Stimulated activated CD8-positive, alpha-beta memory T cell treated with anti-CD3 and anti-CD28 coated beads, Interleukin-2, amount 100 ng/mL, for 48 hours (primary cell): ENCODE results near the gene GRK7.
"Not testable (repeated sequence)": the region's sequence is repeated elsewhere in the genome, so short reads cannot be mapped to it uniquely, and the experiment has no call there.

Source experiments
- DNase-seq, 2 donors: peaks; one replicate each; pipeline ENCODE4 v3.0.0-alpha.2; 2020; ENCODE audit warnings: low read depth in 2 of 2

GRK7 gene

DNA sequence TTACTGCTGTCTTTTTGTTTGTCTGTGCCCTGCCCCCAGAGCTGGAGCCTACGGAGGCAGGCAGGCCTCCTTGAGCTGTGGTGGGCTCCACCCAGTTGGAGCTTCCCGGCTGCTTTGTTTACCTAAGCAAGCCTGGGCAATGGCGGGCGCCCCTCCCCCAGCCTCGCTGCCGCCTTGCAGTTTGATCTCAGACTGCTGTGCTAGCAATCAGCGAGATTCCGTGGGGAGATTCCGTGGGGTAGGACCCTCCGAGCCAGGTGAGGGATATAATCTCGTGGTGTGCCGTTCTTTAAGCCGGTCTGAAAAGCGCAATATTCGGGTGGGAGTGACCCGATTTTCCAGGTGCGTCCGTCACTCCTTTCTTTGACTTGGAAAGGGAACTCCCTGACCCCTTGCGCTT lies 656 bp upstream of the GRK7 start:
- DNase-seq: not testable (repeated sequence)

DNA sequence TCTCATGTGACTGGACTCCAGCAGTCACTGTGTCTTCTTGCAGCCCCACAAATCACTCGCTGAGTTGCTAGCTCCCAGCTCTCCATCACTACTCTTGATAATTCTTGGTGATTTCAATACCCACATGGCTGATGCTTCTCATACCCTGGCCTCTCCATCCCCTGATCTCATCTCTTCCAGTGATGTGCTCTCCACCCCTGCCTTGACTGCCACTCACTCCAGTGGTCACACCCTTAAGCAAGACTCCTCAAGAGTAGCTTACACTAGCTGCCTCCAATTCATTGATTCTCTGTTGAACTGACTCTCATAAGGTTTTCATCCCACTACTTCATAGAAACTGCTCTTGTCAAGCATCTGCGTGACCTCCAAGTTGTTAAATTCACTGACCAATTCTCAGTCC lies 837 bp downstream of the GRK7 start:
- no peak for DNase-seq

DNA sequence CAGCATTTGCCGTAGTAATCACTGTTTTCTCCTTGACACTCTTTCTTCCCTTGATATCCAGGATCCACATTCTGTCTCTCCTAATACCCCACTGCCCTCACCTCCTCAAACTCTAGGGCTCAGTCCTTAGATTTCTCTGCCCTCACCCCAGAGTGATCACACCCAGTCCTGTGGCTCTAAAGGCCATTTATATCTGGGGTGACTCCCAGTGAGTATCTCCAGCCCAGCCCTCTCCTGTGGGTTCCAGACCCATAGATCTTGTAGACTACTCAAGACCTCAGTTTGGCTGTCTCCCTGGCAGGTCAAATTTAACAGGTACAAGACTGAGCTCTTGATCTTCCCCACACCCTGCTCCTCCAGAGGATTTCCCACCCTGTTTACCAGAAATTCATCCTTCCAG lies 1.3 kb downstream of the GRK7 start:
- no peak for DNase-seq

GRCh38 chr3:141764986-141765385 lies 1.8 kb downstream of the GRK7 start:
- no peak for DNase-seq

GRCh38 chr3:141767066-141767465 lies 3.9 kb downstream of the GRK7 start:
- no peak for DNase-seq

- no peak for DNase-seq
Observed at GRCh38 chr3:141769221-141769894, 6.2 kb downstream of the GRK7 start.

DNA sequence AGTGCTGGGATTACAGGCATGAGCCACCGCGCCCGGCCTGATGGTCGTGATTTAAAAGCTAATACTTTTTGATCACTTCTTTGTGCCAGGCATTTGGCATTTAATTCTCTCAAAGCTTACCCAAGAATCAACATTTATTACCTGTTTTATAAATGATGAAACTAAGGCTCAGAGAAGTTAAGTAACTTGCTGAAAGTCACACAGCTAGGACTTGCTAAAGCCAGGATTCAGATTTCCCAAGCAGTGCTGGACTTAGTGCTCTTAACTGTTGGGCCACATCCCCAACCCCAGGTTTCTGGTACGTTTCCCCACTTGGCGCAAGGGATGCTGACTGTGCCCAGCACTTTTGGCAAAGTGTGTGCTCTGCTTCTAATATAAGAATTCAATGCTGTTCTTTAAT lies 10.5 kb downstream of the GRK7 start:
- no peak for DNase-seq

- DNase-seq: no peak
Observed at GRCh38 chr3:141776376-141776775, 13.2 kb downstream of the GRK7 start.

GRCh38 chr3:141776885-141777284 lies 13.7 kb downstream of the GRK7 start:
- DNase-seq: no peak

DNA sequence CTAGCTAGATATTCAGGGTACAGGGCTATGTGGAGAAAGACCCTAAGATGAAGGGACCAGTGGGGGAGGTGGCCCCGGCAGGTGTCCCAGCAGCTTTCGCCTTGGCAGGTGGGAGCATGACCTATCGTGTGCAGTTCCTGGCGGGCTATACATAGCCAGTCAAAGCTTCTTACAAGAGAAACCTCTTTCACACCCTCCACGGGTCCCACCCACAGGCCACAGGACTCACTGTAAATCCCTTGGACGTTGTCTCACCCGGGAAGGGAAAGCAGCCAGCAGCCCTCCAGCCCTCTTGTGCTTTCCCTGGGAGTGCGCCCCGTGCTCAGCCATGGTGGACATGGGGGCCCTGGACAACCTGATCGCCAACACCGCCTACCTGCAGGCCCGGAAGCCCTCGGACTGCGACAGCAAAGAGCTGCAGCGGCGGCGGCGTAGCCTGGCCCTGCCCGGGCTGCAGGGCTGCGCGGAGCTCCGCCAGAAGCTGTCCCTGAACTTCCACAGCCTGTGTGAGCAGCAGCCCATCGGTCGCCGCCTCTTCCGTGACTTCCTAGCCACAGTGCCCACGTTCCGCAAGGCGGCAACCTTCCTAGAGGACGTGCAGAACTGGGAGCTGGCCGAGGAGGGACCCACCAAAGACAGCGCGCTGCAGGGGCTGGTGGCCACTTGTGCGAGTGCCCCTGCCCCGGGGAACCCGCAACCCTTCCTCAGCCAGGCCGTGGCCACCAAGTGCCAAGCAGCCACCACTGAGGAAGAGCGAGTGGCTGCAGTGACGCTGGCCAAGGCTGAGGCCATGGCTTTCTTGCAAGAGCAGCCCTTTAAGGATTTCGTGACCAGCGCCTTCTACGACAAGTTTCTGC lies 15.0 kb downstream of the GRK7 start:
- no peak for DNase-seq

DNA sequence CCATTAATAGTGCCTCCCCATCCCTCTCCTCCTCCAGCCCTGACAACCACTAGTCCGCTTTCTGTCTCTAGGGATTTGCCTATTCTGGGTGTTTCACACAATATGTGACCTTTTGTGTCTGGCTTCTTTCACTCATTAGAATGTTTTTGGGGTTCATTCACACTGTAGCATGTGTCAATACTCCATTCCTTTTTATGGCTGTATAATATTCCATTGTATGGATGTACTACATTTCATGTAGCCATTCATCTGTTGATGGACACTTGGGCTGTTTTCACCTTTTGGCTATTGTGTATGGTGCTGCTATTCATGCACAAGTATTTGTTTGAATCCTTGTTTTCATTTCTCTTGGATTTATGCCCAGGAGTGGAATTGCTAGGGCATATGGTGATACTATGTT lies 16.5 kb downstream of the GRK7 start:
- no peak for DNase-seq

DNA sequence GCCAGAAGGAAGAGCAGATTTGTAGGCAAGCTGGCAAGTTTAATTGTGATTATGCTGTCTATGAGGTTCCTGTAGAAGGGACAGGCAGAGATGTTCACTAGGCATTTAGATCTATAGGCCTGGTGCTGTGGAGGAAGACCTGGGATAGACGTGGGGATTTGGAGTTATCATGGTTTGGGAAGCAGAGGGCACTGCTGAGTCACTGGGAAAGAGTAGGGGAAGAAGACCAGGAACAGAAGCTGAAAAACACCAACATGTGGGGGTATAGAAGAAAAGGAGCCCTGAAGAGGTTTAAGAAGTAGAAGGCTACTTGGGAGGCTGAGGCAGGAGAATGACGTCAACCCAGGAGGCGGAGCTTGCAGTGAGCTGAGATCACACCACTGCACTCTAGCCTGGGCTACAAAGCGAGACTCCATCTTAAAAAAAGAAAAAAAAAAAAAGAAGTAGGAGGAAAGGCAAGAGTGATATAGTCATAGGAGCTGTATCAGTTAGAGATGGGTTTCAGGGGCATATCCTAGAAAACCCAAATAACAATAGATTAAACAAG lies 19.3 kb downstream of the GRK7 start:
- no peak for DNase-seq

GRCh38 chr3:141783632-141784031 lies 20.4 kb downstream of the GRK7 start:
- DNase-seq: no peak

- DNase-seq: no peak
Observed at GRCh38 chr3:141784096-141784495, 20.9 kb downstream of the GRK7 start.

DNA sequence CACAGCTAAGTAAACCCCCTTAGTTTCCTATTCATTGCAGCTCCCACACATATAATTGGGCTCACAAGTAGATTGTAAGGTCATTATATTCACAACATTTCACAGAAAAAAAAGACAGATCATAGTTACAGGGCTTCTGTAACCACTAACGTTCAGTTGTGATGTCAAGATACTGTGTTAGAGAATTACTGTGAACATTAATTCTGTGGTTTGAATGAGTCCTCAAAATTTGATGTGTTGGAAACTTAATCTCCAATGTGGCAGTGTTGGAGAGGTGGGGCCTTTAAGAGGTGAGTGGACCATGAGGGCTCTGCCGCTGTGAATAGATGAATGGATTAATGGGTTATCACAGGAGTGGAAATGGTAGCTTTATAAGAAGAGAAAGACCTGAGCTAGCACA lies 21.3 kb downstream of the GRK7 start:
- DNase-seq: no peak

- no peak for DNase-seq
Observed at GRCh38 chr3:141788149-141788548, 24.9 kb downstream of the GRK7 start.

GRCh38 chr3:141788750-141789149 lies 25.5 kb downstream of the GRK7 start:
- not testable (repeated sequence) for DNase-seq

DNA sequence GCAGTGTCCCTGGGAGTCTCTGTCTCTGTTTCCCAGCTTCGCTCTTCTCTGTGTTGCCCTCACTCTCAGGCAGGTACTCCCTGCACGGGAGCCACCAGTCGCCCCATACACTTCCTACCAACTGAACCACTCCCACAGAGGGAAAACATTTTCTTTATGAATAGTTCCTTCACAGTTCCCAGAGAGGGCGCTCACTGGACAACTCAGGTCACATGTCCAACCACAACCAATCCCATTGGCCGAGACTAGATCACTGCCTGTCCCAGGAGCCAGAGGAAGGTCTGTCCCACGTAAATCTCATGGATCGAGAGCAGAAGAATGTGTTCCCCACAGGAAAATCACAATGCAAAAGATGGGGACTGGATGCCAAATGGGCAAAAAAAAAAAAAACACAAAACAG lies 26.1 kb downstream of the GRK7 start:
- DNase-seq: no peak

DNA sequence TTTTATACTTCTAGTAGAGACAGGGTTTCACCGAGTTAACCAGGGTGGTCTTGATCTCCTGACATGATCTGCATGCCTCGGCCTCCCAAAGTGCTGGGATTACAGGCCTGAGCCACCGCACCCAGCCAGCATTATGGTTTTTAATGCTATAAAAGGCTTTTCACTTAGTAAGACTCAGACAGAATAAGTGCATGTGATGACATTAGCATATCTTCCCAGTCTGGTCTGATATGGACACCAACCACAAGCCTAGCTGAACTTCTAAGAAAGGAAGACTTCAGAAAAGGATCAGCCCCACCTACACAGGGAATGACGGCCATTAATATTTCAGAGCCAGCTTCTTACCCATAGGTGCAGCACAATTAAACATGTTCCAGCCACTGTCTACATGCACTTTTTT lies 27.0 kb downstream of the GRK7 start:
- DNase-seq: no peak

- no peak for DNase-seq
Observed at GRCh38 chr3:141792495-141792894, 29.3 kb downstream of the GRK7 start.

GRCh38 chr3:141793476-141794260 lies 30.5 kb downstream of the GRK7 start:
- DNase-seq: no peak

DNA sequence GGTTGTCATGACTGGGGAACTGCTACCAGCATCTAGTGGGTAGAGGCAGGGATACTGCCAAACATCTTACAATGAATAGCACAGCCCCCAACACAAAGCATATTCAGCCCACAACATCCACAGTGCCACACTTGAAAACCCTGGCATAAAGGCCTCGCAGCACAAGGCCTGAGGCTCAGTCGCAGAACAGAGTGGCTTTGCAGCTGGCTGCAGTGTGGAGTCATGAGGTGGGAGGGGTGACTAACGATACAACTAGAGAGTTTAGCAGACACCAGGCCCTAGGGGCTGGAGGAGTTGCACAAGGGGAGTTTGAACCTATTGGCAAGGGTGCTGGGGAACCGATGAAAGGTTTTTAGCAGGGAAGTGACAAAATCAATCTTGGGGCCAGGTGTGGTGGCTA lies 32.1 kb downstream of the GRK7 start:
- DNase-seq: peak in 1 of 2 donors; percentile 17
